Osteocyte (in vitro differentiated cells): Measurements from ENCODE around the gene GPATCH4. TPM values are rescaled to one million over a fixed set of nuclear protein-coding genes. Genes with fewer than 3 reads are reported as not detected.
"Not testable (repeated sequence)": the region's sequence is repeated elsewhere in the genome, so short reads cannot be mapped to it uniquely, and the experiment has no call there.

Experiments used
- DNase-seq: peaks from one replicate; pipeline ENCODE4 v3.0.0; 2021; ENCODE audit warnings: mixed read lengths; ENCODE audit not compliant: unreplicated experiment; ENCODE audit errors: extremely low spot score
- H3K27ac Mint-ChIP-seq: one replicate; pipeline ENCODE4 v1.8.0; 2021; ENCODE audit warnings: mild to moderate bottlenecking, mixed read lengths; ENCODE audit not compliant: unreplicated experiment
- H3K27me3 Mint-ChIP-seq: one replicate; pipeline ENCODE4 v1.8.0; 2021; ENCODE audit warnings: mixed read lengths; ENCODE audit not compliant: unreplicated experiment
- H3K36me3 Mint-ChIP-seq: one replicate; pipeline ENCODE4 v1.8.0; 2021; ENCODE audit warnings: mixed read lengths; ENCODE audit not compliant: unreplicated experiment
- H3K4me1 Mint-ChIP-seq: one replicate; pipeline ENCODE4 v1.8.0; 2021; ENCODE audit warnings: mixed read lengths; ENCODE audit not compliant: unreplicated experiment
- H3K4me3 Mint-ChIP-seq: one replicate; pipeline ENCODE4 v1.8.0; 2021; ENCODE audit warnings: mild to moderate bottlenecking, moderate library complexity, mixed read lengths; ENCODE audit not compliant: unreplicated experiment
- H3K9me3 Mint-ChIP-seq: one replicate; pipeline ENCODE4 v1.8.0; 2021; ENCODE audit warnings: mixed read lengths; ENCODE audit not compliant: unreplicated experiment
- total RNA-seq: library from RNA; stranded (reverse); gene quantifications from 2 replicates; pipeline ENCODE4 v1.2.1, GENCODE V29; 2021
- TF ChIP-seq, protein P1 (sequence below): fragments of 200-600 bp; sonication (generic); IDR thresholded peaks from 2 replicates; pipeline ENCODE4 v1.5.0; 2021; ENCODE audit warnings: antibody characterized with exemption, mild to moderate bottlenecking, moderate library complexity

Gene GPATCH4
- total RNA-seq, 1 donor from 2014 or later, result 20.6 TPM

DNA sequence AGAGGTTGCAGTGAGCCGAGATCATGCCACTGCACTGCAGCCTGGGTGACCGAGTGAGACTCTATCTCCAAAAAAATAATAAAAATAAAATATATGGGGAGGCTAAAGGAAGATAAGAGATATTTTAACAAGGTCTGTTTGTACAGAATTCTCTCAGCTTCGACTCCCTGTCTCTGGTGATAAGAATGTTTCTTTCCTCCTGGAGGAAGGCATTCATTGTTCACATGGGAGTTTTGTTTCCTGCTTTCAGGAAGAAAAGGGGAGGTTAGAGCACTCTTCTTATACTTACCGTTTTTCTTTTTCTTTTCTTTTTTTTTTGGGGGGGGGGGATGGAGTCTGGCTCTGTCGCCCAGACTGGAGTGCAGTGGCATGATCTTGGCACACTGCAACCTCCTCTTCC is 11.7 kb downstream of the GPATCH4 start:
- Mint-ChIP-seq H3K4me1 (peaks cover 11% of the 10 kb centered on the region), H3K36me3 (no peaks in the 10 kb centered on the region), H3K27ac (no peak overlapping the region), H3K4me3 (no peak overlapping the region), H3K9me3 (no peaks in the 10 kb centered on the region), H3K27me3 (peaks cover 2% of the 10 kb centered on the region)
- DNase-seq, result no peak
- TF ChIP-seq, protein P1, sequence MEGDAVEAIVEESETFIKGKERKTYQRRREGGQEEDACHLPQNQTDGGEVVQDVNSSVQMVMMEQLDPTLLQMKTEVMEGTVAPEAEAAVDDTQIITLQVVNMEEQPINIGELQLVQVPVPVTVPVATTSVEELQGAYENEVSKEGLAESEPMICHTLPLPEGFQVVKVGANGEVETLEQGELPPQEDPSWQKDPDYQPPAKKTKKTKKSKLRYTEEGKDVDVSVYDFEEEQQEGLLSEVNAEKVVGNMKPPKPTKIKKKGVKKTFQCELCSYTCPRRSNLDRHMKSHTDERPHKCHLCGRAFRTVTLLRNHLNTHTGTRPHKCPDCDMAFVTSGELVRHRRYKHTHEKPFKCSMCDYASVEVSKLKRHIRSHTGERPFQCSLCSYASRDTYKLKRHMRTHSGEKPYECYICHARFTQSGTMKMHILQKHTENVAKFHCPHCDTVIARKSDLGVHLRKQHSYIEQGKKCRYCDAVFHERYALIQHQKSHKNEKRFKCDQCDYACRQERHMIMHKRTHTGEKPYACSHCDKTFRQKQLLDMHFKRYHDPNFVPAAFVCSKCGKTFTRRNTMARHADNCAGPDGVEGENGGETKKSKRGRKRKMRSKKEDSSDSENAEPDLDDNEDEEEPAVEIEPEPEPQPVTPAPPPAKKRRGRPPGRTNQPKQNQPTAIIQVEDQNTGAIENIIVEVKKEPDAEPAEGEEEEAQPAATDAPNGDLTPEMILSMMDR, result no peak

DNA sequence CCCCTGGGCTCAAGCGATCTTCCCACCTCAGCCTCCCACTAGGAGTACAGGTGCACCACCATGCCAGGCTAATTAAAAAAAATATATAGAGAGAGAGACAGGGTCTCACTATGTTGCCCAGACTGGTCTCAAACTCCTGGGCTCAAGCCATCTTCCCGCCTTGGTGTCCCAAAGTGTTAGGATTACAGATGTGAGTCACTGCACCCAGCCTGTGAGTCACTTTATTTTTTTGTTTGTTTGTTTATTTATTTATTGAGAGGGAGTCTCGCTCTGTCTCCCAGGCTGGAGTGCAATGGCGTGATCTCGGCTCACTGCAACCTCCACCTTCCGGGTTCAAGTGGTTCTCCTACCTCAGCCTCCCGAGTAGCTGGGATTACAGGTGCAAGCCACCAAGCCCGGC is 13.4 kb downstream of the GPATCH4 start:
- peaks cover 13% of the 10 kb centered on the region for H3K4me1 Mint-ChIP-seq
- H3K36me3 Mint-ChIP-seq, H3K9me3 Mint-ChIP-seq, H3K4me3 Mint-ChIP-seq, DNase-seq, H3K27me3 Mint-ChIP-seq, H3K27ac Mint-ChIP-seq: not testable (repeated sequence)

DNA sequence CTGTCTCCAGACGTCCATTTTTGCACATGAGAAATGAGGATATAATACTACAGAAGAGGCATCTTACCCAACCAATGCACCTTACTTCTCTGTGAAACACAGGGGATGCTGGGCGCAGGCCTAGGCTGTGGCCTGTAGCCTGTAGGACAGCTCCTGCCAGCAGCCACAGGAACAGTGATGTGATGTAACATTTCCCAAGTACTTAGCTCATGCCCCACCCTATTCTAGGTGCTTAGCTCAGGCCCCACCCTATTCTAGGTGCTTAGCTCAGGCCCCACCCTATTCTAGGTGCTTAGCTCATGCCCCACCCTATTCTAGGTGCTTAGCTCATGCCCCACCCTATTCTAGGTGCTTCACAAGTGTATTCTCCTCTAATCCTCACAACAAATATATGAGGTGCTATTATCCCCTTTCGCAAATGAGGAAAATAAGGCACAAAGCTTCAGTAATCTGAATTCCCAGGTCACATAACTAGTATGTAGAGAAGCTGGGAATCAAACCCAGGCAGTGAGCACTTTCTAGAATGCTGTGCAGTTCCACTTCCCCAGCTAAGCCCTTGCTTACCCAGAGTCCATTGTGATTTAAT is 14.3 kb downstream of the GPATCH4 start:
- Mint-ChIP-seq H3K9me3 (no peaks in the 10 kb centered on the region), H3K27me3 (peaks cover 2% of the 10 kb centered on the region), H3K27ac (no peak overlapping the region), H3K4me3 (no peak overlapping the region), H3K36me3 (no peaks in the 10 kb centered on the region), H3K4me1 (peaks cover 6% of the 10 kb centered on the region)
- TF ChIP-seq, protein P1, result no peak
- no peak for DNase-seq

DNA sequence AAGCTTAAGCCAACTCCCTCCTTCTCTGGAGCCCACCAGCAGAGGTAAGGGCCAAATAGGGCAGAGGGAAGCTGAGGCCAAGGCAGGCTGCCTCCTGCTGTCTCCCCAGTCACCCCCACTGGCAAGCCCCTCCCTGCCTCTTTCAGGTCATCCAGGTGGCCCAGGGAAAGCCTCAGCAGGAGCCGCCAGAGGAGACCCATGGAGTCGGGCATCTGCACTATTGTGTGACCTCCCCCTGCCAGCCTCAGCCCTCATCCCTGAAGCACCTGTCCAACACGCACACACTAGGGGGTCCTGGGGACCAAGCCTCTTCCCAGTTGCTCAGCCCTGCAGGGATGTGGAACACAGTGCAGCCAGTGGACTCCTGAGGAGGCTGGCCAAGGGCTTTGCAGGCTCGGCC is 15.0 kb downstream of the GPATCH4 start:
- Mint-ChIP-seq H3K27me3 (peaks cover 2% of the 10 kb centered on the region), H3K27ac (no peak overlapping the region), H3K36me3 (no peaks in the 10 kb centered on the region), H3K9me3 (no peaks in the 10 kb centered on the region), H3K4me3 (no peak overlapping the region), H3K4me1 (peaks cover 5% of the 10 kb centered on the region)
- TF ChIP-seq, protein P1, result no peak
- DNase-seq, result no peak

DNA sequence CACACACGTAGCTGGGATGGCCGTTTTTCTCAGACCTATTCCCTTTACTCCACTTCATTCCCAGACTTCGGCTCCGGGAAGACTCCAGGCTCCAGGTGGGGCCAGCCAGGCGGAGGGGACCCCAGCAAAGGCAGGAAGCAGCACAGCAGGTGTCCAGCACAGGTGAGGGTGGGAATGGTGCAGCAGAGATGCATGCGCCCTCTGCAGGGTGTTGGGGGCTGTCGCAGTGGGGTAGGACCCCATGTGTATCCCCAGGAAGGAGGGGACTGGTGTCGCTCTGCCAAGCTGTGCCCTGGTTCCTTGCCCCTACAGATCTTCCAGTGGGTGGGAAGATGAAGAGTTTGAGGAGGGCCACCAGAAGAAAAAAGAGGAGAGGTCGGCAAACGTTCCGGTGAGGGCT is 16.5 kb downstream of the GPATCH4 start:
- Mint-ChIP-seq H3K9me3 (no peaks in the 10 kb centered on the region), H3K27ac (no peak overlapping the region), H3K27me3 (peaks cover 2% of the 10 kb centered on the region), H3K4me1 (peaks cover 2% of the 10 kb centered on the region), H3K36me3 (no peaks in the 10 kb centered on the region), H3K4me3 (no peak overlapping the region)
- DNase-seq, result no peak
- TF ChIP-seq, protein P1, result no peak
